Ishikawa (cell line): ENCODE measurements around the gene COX18.

ENCODE experiments used
- CEBPB ChIP-seq: IDR thresholded peaks from 2 replicates; pipeline ENCODE4 v1.6.1; 2012
- CREB1 ChIP-seq: IDR thresholded peaks from 2 replicates; pipeline ENCODE4 v1.6.1; 2012; ENCODE audit warnings: low read depth
- EP300 ChIP-seq: IDR thresholded peaks from 2 replicates; pipeline ENCODE4 v1.6.1; 2012; ENCODE audit warnings: borderline replicate concordance
- NFIC ChIP-seq: IDR thresholded peaks from 2 replicates; pipeline ENCODE4 v1.6.1; 2012
- RAD21 ChIP-seq: IDR thresholded peaks from 2 replicates; pipeline ENCODE4 v1.6.1; 2012; ENCODE audit warnings: low read depth
- REST ChIP-seq: IDR thresholded peaks from 2 replicates; pipeline ENCODE4 v1.6.1; 2012; ENCODE audit warnings: low read depth, mild to moderate bottlenecking
- TAF1 ChIP-seq: IDR thresholded peaks from 2 replicates; pipeline ENCODE4 v1.6.1; 2012; ENCODE audit warnings: low read depth, mild to moderate bottlenecking
- TEAD4 ChIP-seq: IDR thresholded peaks from 2 replicates; pipeline ENCODE4 v1.6.1; 2012
- YY1 ChIP-seq: IDR thresholded peaks from 2 replicates; pipeline ENCODE4 v1.6.1; 2012; ENCODE audit warnings: low read depth
- ZBTB7A ChIP-seq: IDR thresholded peaks from 2 replicates; pipeline ENCODE4 v1.6.1; 2012; ENCODE audit warnings: low read depth
- TF ChIP-seq, protein P1 (sequence below): IDR thresholded peaks from 2 replicates; pipeline ENCODE4 v1.6.1; 2012
- TF ChIP-seq, protein P2 (sequence below): IDR thresholded peaks from 2 replicates; pipeline ENCODE4 v1.6.1; 2012

DNA sequence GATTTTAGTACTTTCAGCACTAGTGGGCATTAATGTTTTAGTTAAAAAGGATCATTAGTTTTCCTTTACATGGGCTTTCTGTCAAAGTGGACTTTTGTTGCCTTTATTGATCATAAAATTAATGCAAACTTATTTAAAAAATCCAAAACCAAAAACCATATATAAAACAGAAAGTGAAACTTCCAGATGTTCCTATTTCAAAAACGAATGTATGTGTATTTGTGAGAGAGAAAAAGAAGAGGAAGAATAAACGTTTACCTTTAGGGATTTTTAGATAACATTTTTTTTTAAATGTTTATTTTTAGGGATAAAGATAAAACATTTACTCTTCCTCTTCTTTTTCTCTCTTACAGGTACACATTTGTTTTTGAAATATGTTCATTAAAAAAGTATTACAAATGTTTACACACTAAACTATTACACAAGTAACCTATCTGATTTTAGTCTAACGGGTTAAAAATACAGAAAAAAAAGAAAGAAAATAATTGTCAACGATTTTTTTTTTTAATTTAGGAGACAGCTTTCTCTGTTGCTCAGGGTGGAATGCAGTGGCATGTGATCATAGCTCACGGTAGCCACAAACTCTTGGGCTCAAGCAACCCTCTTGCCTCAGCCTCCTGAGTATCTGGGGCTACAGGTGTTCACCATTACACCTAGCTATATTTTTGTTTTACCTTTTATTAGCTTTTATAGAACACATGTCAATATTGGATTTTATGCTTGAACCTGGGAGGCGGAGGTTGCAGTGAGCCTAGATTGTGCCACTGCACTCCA is 16.8 kb upstream of the COX18 start:
- TF ChIP-seq REST, result no peak
- TF ChIP-seq CEBPB, result no peak
- TF ChIP-seq EP300, result no peak
- TF ChIP-seq, protein P1, sequence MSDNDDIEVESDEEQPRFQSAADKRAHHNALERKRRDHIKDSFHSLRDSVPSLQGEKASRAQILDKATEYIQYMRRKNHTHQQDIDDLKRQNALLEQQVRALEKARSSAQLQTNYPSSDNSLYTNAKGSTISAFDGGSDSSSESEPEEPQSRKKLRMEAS, result no peak
- TF ChIP-seq ZBTB7A, result no peak
- TF ChIP-seq TAF1, result no peak
- TF ChIP-seq NFIC, result no peak
- TF ChIP-seq, protein P2, sequence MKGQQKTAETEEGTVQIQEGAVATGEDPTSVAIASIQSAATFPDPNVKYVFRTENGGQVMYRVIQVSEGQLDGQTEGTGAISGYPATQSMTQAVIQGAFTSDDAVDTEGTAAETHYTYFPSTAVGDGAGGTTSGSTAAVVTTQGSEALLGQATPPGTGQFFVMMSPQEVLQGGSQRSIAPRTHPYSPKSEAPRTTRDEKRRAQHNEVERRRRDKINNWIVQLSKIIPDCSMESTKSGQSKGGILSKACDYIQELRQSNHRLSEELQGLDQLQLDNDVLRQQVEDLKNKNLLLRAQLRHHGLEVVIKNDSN, result no peak
- no peak for TF ChIP-seq YY1
- no peak for TF ChIP-seq CREB1
- TF ChIP-seq TEAD4, result no peak
- no peak for TF ChIP-seq RAD21
